GM23338 (cell line): ENCODE measurements around the gene ZNF605. TPM values are rescaled to one million over a fixed set of nuclear protein-coding genes. Genes with fewer than 3 reads are reported as not detected.
"Not testable (repeated sequence)": the region's sequence is repeated elsewhere in the genome, so short reads cannot be mapped to it uniquely, and the experiment has no call there.

Experiments used
- ATAC-seq: fragments of 200-7000 bp; cut with Tn5 transposase; 3 replicates; pipeline ENCODE4 v1.9.1; 2020
- DNase-seq: peaks from one replicate; pipeline ENCODE4 v3.0.0-alpha.2; 2015; ENCODE audit warnings: low spot score
- H2AFZ ChIP-seq: fragments of 200-600 bp; sonication (generic); 2 replicates; pipeline ENCODE4 v1.8.0; 2016; ENCODE audit warnings: antibody characterized with exemption, mild to moderate bottlenecking, moderate library complexity
- H3F3A ChIP-seq: fragments of 200-600 bp; sonication (generic); replicated peaks from 2 replicates; pipeline ENCODE4 v1.8.0; 2017; ENCODE audit warnings: antibody characterized with exemption, mixed run types, low read depth
- H3K27ac ChIP-seq: fragments of 200-600 bp; sonication (generic); 2 replicates; pipeline ENCODE4 v1.6.1; 2016; ENCODE audit warnings: low read depth
- H3K27me3 ChIP-seq: fragments of 200-600 bp; sonication (generic); 2 replicates; pipeline ENCODE4 v1.8.0; 2016; ENCODE audit warnings: mild to moderate bottlenecking, mixed run types, moderate library complexity; ENCODE audit not compliant: insufficient read depth
- H3K36me3 ChIP-seq: fragments of 200-600 bp; sonication (generic); 2 replicates; pipeline ENCODE4 v1.8.0; 2016; ENCODE audit warnings: mild to moderate bottlenecking; ENCODE audit not compliant: insufficient read depth
- H3K4me1 ChIP-seq: fragments of 200-600 bp; sonication (generic); 2 replicates; pipeline ENCODE4 v1.8.0; 2016; ENCODE audit warnings: mild to moderate bottlenecking, moderate library complexity; ENCODE audit not compliant: insufficient read depth
- H3K4me2 ChIP-seq: fragments of 200-600 bp; sonication (generic); 2 replicates; pipeline ENCODE4 v1.7.1; 2017; ENCODE audit warnings: mixed run types
- H3K4me3 ChIP-seq: fragments of 200-600 bp; sonication (generic); 2 replicates; pipeline ENCODE4 v1.6.1; 2016; ENCODE audit warnings: mixed run types
- H3K79me2 ChIP-seq: fragments of 200-600 bp; sonication (generic); replicated peaks from 2 replicates; pipeline ENCODE4 v1.8.0; 2017; ENCODE audit warnings: mild to moderate bottlenecking; ENCODE audit not compliant: insufficient read depth
- H3K9me2 ChIP-seq: fragments of 200-600 bp; sonication (generic); 2 replicates; pipeline ENCODE4 v1.8.0; 2017; ENCODE audit not compliant: insufficient read depth
- H4K20me1 ChIP-seq: fragments of 200-600 bp; sonication (generic); replicated peaks from 2 replicates; pipeline ENCODE4 v1.8.0; 2017; ENCODE audit warnings: mild to moderate bottlenecking; ENCODE audit not compliant: insufficient read depth
- H3K27ac Mint-ChIP-seq: 2 replicates; pipeline ENCODE4 v1.8.0; 2020; ENCODE audit warnings: inconsistent platforms, mild to moderate bottlenecking, moderate library complexity, mixed read lengths
- H3K27me3 Mint-ChIP-seq: 3 replicates; pipeline ENCODE4 v1.8.0; 2022; ENCODE audit warnings: low read depth, mild to moderate bottlenecking, moderate library complexity, mixed read lengths, inconsistent platforms; ENCODE audit not compliant: insufficient read depth, poor library complexity
- H3K36me3 Mint-ChIP-seq: 3 replicates; pipeline ENCODE4 v1.8.0; 2021; ENCODE audit warnings: low read depth, mild to moderate bottlenecking, inconsistent platforms, moderate library complexity, mixed read lengths
- H3K4me1 Mint-ChIP-seq: 3 replicates; pipeline ENCODE4 v1.8.0; 2020; ENCODE audit warnings: mild to moderate bottlenecking, inconsistent platforms, mixed read lengths
- H3K4me3 Mint-ChIP-seq: 3 replicates; pipeline ENCODE4 v1.8.0; 2021; ENCODE audit warnings: moderate library complexity, mild to moderate bottlenecking, inconsistent platforms, mixed read lengths
- H3K9me3 Mint-ChIP-seq: 3 replicates; pipeline ENCODE4 v1.8.0; 2020; ENCODE audit warnings: moderate library complexity, mild to moderate bottlenecking, inconsistent platforms, mixed read lengths
- CREB1 ChIP-seq: fragments of 250-450 bp; sonication (Bioruptor Pico); IDR thresholded peaks from 2 replicates; pipeline ENCODE4 v1.5.0; 2020; ENCODE audit warnings: low read depth, mild to moderate bottlenecking, moderate library complexity
- EZH2 ChIP-seq: fragments of 200-600 bp; sonication (generic); IDR thresholded peaks from one replicate; pipeline ENCODE4 v1.8.0; 2017; ENCODE audit warnings: antibody characterized with exemption, mild to moderate bottlenecking, low read depth; ENCODE audit not compliant: unreplicated experiment
- EZH2phosphoT487 ChIP-seq: fragments of 200-600 bp; sonication (generic); IDR thresholded peaks from one replicate; pipeline ENCODE4 v1.8.1; 2018; ENCODE audit warnings: antibody characterized with exemption; ENCODE audit not compliant: unreplicated experiment
- JUNB ChIP-seq: IDR thresholded peaks from one replicate; pipeline ENCODE4 v1.6.1; 2016; ENCODE audit warnings: antibody characterized with exemption; ENCODE audit not compliant: unreplicated experiment
- POLR2AphosphoS5 ChIP-seq: IDR thresholded peaks from 2 replicates; pipeline ENCODE4 v1.6.1; 2016; ENCODE audit warnings: antibody characterized with exemption, low read depth
- ZNF114 ChIP-seq: fragments of 250-450 bp; sonication (Bioruptor Pico); IDR thresholded peaks from 2 replicates; pipeline ENCODE4 v1.5.0; 2020; ENCODE audit warnings: mild to moderate bottlenecking, moderate library complexity
- polyA plus RNA-seq: library from polyadenylated mRNA; unstranded; fragments of >200 nt; fragmentation: Nextera tagmentation; extraction: Ambion mirVana; gene quantifications from 2 replicates; pipeline ENCODE4 v1.2.1, GENCODE V29; 2016
- total RNA-seq: library from RNA; depleted of rRNA; stranded (reverse); fragments of >200 nt; shearing (Covaris generic); gene quantifications from 2 replicates; pipeline ENCODE4 v1.2.3, GENCODE V29; 2014
- TF ChIP-seq, protein P1 (sequence below): fragments of 250-450 bp; sonication (Bioruptor Pico); IDR thresholded peaks from 2 replicates; pipeline ENCODE4 v1.5.0; 2020; ENCODE audit warnings: mild to moderate bottlenecking, moderate library complexity
- TF ChIP-seq, protein P2 (sequence below), 2 experiments: fragments of 200-600 bp in 1 of 2; sonication (generic) in 1 of 2; conservative IDR thresholded peaks; 2 replicates each; pipeline versions ENCODE4 v1.5.1 to v1.6.1; 2016 to 2017; ENCODE audit warnings: antibody characterized with exemption in 2 of 2, low read depth in 2 of 2, mild to moderate bottlenecking in 2 of 2, moderate library complexity in 1 of 2
- TF ChIP-seq, protein P3 (sequence below): IDR thresholded peaks from one replicate; pipeline ENCODE4 v1.6.1; 2018; ENCODE audit warnings: antibody characterized with exemption; ENCODE audit not compliant: unreplicated experiment

Gene ZNF605
- total and polyA plus RNA-seq, 2 experiments from 2014 or later: 13.5 to 17.1 TPM

DNA sequence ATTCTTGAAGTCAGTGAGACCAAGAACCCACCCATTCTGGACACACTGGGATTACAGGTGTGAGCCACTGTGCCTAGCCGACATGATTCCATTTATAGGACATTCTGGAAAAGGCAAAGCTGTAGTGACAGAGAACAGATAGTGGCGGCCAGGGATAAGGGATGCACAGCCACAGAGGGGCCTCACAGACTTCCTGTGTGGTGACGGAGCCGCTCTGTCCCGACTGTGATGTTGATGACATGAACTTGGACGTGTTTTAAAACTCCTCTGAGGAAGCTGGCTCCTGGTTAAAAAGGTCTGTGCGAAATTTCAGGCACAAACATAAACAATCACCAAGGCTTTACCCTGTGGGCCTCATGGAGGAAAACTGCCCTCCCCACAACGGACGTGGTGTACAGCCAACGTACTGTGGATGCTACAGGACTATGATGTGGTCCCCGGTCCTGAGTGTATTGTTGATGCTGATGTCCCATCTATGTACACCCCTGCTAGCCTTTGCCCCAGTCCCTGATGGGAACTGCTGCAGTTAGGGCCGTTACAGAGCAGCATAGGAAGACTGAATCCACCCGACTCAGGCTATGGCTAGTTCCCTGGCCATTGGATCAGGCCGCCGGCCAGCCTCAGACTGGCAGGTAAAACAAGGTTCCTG, 15.9 kb downstream of the ZNF605 start (continued):
- TF ChIP-seq, protein P1, sequence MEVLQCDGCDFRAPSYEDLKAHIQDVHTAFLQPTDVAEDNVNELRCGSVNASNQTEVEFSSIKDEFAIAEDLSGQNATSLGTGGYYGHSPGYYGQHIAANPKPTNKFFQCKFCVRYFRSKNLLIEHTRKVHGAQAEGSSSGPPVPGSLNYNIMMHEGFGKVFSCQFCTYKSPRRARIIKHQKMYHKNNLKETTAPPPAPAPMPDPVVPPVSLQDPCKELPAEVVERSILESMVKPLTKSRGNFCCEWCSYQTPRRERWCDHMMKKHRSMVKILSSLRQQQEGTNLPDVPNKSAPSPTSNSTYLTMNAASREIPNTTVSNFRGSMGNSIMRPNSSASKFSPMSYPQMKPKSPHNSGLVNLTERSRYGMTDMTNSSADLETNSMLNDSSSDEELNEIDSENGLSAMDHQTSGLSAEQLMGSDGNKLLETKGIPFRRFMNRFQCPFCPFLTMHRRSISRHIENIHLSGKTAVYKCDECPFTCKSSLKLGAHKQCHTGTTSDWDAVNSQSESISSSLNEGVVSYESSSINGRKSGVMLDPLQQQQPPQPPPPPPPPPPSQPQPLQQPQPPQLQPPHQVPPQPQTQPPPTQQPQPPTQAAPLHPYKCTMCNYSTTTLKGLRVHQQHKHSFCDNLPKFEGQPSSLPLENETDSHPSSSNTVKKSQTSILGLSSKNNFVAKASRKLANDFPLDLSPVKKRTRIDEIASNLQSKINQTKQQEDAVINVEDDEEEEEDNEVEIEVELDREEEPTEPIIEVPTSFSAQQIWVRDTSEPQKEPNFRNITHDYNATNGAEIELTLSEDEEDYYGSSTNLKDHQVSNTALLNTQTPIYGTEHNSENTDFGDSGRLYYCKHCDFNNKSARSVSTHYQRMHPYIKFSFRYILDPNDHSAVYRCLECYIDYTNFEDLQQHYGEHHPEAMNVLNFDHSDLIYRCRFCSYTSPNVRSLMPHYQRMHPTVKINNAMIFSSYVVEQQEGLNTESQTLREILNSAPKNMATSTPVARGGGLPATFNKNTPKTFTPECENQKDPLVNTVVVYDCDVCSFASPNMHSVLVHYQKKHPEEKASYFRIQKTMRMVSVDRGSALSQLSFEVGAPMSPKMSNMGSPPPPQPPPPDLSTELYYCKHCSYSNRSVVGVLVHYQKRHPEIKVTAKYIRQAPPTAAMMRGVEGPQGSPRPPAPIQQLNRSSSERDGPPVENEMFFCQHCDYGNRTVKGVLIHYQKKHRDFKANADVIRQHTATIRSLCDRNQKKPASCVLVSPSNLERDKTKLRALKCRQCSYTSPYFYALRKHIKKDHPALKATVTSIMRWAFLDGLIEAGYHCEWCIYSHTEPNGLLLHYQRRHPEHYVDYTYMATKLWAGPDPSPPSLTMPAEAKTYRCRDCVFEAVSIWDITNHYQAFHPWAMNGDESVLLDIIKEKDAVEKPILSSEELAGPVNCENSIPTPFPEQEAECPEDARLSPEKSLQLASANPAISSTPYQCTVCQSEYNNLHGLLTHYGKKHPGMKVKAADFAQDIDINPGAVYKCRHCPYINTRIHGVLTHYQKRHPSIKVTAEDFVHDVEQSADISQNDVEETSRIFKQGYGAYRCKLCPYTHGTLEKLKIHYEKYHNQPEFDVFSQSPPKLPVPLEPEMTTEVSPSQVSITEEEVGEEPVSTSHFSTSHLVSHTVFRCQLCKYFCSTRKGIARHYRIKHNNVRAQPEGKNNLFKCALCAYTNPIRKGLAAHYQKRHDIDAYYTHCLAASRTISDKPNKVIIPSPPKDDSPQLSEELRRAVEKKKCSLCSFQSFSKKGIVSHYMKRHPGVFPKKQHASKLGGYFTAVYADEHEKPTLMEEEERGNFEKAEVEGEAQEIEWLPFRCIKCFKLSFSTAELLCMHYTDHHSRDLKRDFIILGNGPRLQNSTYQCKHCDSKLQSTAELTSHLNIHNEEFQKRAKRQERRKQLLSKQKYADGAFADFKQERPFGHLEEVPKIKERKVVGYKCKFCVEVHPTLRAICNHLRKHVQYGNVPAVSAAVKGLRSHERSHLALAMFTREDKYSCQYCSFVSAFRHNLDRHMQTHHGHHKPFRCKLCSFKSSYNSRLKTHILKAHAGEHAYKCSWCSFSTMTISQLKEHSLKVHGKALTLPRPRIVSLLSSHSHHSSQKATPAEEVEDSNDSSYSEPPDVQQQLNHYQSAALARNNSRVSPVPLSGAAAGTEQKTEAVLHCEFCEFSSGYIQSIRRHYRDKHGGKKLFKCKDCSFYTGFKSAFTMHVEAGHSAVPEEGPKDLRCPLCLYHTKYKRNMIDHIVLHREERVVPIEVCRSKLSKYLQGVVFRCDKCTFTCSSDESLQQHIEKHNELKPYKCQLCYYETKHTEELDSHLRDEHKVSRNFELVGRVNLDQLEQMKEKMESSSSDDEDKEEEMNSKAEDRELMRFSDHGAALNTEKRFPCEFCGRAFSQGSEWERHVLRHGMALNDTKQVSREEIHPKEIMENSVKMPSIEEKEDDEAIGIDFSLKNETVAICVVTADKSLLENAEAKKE (CRISPR knock-in tag): no peak
- TF ChIP-seq, protein P2, sequence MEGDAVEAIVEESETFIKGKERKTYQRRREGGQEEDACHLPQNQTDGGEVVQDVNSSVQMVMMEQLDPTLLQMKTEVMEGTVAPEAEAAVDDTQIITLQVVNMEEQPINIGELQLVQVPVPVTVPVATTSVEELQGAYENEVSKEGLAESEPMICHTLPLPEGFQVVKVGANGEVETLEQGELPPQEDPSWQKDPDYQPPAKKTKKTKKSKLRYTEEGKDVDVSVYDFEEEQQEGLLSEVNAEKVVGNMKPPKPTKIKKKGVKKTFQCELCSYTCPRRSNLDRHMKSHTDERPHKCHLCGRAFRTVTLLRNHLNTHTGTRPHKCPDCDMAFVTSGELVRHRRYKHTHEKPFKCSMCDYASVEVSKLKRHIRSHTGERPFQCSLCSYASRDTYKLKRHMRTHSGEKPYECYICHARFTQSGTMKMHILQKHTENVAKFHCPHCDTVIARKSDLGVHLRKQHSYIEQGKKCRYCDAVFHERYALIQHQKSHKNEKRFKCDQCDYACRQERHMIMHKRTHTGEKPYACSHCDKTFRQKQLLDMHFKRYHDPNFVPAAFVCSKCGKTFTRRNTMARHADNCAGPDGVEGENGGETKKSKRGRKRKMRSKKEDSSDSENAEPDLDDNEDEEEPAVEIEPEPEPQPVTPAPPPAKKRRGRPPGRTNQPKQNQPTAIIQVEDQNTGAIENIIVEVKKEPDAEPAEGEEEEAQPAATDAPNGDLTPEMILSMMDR (conservative IDR thresholded peaks at IDR 0.05; ENCODE audit: low read depth in 2 of 2): no peak
- TF ChIP-seq JUNB: no peak
- no peak for TF ChIP-seq ZNF114 (CRISPR knock-in tag)
- no peak for TF ChIP-seq POLR2AphosphoS5
- TF ChIP-seq EZH2phosphoT487: no peak
- no peak for TF ChIP-seq EZH2
- TF ChIP-seq CREB1 (CRISPR knock-in tag): no peak
- TF ChIP-seq, protein P3, sequence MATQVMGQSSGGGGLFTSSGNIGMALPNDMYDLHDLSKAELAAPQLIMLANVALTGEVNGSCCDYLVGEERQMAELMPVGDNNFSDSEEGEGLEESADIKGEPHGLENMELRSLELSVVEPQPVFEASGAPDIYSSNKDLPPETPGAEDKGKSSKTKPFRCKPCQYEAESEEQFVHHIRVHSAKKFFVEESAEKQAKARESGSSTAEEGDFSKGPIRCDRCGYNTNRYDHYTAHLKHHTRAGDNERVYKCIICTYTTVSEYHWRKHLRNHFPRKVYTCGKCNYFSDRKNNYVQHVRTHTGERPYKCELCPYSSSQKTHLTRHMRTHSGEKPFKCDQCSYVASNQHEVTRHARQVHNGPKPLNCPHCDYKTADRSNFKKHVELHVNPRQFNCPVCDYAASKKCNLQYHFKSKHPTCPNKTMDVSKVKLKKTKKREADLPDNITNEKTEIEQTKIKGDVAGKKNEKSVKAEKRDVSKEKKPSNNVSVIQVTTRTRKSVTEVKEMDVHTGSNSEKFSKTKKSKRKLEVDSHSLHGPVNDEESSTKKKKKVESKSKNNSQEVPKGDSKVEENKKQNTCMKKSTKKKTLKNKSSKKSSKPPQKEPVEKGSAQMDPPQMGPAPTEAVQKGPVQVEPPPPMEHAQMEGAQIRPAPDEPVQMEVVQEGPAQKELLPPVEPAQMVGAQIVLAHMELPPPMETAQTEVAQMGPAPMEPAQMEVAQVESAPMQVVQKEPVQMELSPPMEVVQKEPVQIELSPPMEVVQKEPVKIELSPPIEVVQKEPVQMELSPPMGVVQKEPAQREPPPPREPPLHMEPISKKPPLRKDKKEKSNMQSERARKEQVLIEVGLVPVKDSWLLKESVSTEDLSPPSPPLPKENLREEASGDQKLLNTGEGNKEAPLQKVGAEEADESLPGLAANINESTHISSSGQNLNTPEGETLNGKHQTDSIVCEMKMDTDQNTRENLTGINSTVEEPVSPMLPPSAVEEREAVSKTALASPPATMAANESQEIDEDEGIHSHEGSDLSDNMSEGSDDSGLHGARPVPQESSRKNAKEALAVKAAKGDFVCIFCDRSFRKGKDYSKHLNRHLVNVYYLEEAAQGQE: no peak

DNA sequence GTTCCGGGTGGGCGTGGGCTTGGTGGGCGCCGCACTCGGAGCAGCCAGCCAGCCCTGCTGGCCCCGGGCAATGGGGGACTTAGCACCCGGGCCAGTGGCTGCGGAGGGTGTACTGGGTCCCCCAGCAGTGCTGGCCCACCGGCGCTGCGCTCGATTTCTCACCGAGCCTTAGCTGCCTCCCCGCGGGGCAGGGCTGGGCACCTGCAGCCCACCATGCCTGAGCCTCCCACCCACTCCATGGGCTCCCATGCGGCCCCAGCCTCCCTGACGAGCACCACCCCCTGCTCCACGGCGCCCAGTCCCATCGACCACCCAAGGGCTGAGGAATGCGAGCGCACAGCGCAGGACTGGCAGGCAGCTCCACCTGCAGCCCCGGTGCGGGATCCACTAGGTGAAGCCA, 17.3 kb downstream of the ZNF605 start:
- Mint-ChIP-seq H3K36me3 (peaks cover 81% of the 10 kb centered on the region), H3K9me3 (peaks cover 76% of the 10 kb centered on the region)
- H3K4me3 Mint-ChIP-seq, H3K27ac Mint-ChIP-seq, H2AFZ ChIP-seq, H4K20me1 ChIP-seq, H3F3A ChIP-seq, ATAC-seq, H3K4me1 ChIP-seq, H3K79me2 ChIP-seq, H3K4me2 ChIP-seq, H3K9me2 ChIP-seq, H3K27me3 ChIP-seq, H3K27me3 Mint-ChIP-seq, H3K27ac ChIP-seq, H3K4me3 ChIP-seq, H3K4me1 Mint-ChIP-seq, DNase-seq: not testable (repeated sequence)
- H3K36me3 ChIP-seq: peaks cover 13% of the 10 kb centered on the region; the same call in 1 of the 2 replicates
